Measurements from ENCODE around the gene RND1.
A peak's percentile ranks its signal among the peaks of the same experiment; 100 is the strongest.

RND1 gene

GRCh38 chr12:48827513-48828096, 38.1 kb downstream of the RND1 start:
- peak; percentile 20 for DNase-seq (ENCODE audit: low spot score)

- DNase-seq (ENCODE audit: low spot score): no peak
Observed at GRCh38 chr12:48827026-48827425, 38.6 kb downstream of the RND1 start.

GRCh38 chr12:48826209-48826855, 39.3 kb downstream of the RND1 start:
- DNase-seq (ENCODE audit: low spot score): no peak

GRCh38 chr12:48824905-48825304, 40.8 kb downstream of the RND1 start:
- DNase-seq (ENCODE audit: low spot score): no peak

GRCh38 chr12:48824112-48824511, 41.6 kb downstream of the RND1 start:
- no peak for DNase-seq (ENCODE audit: low spot score)

GRCh38 chr12:48823281-48823680, 42.4 kb downstream of the RND1 start:
- DNase-seq (ENCODE audit: low spot score): no peak

GRCh38 chr12:48822711-48823110, 43.0 kb downstream of the RND1 start:
- DNase-seq (ENCODE audit: low spot score): peak; percentile 25

- no peak for DNase-seq (ENCODE audit: low spot score)
Observed at GRCh38 chr12:48822139-48822538, 43.5 kb downstream of the RND1 start.

- peak; percentile 44 for DNase-seq (ENCODE audit: low spot score)
Observed at GRCh38 chr12:48819986-48820725, 45.5 kb downstream of the RND1 start.

GRCh38 chr12:48818831-48819590, 46.7 kb downstream of the RND1 start:
- DNase-seq (ENCODE audit: low spot score): peak; percentile 41

GRCh38 chr12:48817873-48818830, 47.5 kb downstream of the RND1 start, which contains the start of gene CACNB3:
TSS of gene CACNB3 (plus strand) at chr12:48818496. CDS start at chr12:48818930, 434 bp downstream.
- DNase-seq (ENCODE audit: low spot score): peak; percentile 69

- DNase-seq (ENCODE audit: low spot score): peak; percentile 28
Observed at GRCh38 chr12:48816143-48816854, 49.4 kb downstream of the RND1 start.

GRCh38 chr12:48815126-48816110, 50.3 kb downstream of the RND1 start:
- peak; percentile 89 for DNase-seq (ENCODE audit: low spot score)

GRCh38 chr12:48814262-48815125, 51.2 kb downstream of the RND1 start:
- peak; percentile 45 for DNase-seq (ENCODE audit: low spot score)

GRCh38 chr12:48813465-48814261, 52.0 kb downstream of the RND1 start:
- DNase-seq (ENCODE audit: low spot score): peak; percentile 54

GRCh38 chr12:48812389-48812788, 53.3 kb downstream of the RND1 start:
- DNase-seq (ENCODE audit: low spot score): no peak

- no peak for DNase-seq (ENCODE audit: low spot score)
Observed at GRCh38 chr12:48811437-48812090, 54.1 kb downstream of the RND1 start.
